Right atrium auricular region (tissue), 2 donors: ENCODE measurements around the gene CREB3L2. TPM values are rescaled to one million over a fixed set of nuclear protein-coding genes. Genes with fewer than 3 reads are reported as not detected.
"Not testable (repeated sequence)": the region's sequence is repeated elsewhere in the genome, so short reads cannot be mapped to it uniquely, and the experiment has no call there.

Experiments
- DNase-seq: peaks from one replicate; pipeline ENCODE4 v3.0.0-alpha.2; 2019; ENCODE audit warnings: low spot score
- H3K27ac ChIP-seq, 2 donors: fragments of 200-600 bp; sonication (generic); 1 replicate in 1 of 2; 2 replicates in 1 of 2; pipeline ENCODE4 v1.5.1; 2016 to 2019
- H3K27me3 ChIP-seq, 2 donors: fragments of 200-600 bp; sonication (generic); one replicate each; pipeline versions ENCODE4 v1.5.1 to v1.6.0; 2017 to 2019
- H3K36me3 ChIP-seq: fragments of 200-600 bp; sonication (generic); one replicate; pipeline ENCODE4 v1.5.1; 2016
- H3K4me1 ChIP-seq, 2 donors: fragments of 200-600 bp; sonication (generic); one replicate each; pipeline versions ENCODE4 v1.5.1 to v1.6.0; 2017 to 2019
- H3K4me3 ChIP-seq, 2 donors: fragments of 200-600 bp; sonication (generic); 1 replicate in 1 of 2; 2 replicates in 1 of 2; pipeline ENCODE4 v1.5.1; 2017 to 2019; ENCODE audit warnings: mild to moderate bottlenecking in 1 of 2, moderate library complexity in 1 of 2
- H3K9me3 ChIP-seq, 2 donors: fragments of 200-600 bp; sonication (generic); one replicate each; pipeline ENCODE4 v1.5.1; 2019
- total RNA-seq, 2 donors: library from RNA; depleted of rRNA; stranded (reverse); fragments of >200 nt; gene quantifications; one replicate each; pipeline ENCODE4 v1.1.0, GENCODE V29; 2016
- TF ChIP-seq, protein P1 (sequence below), 2 donors: fragments of 200-600 bp; sonication (generic); IDR thresholded peaks; one replicate each; pipeline ENCODE4 v1.5.1; 2019; ENCODE audit warnings: antibody characterized with exemption in 2 of 2

The CREB3L2 gene
- total RNA-seq, 2 donors from 2014 or later = 25.6 to 39.6 TPM

GRCh38 chr7:137832382-137832781, 169.5 kb downstream of the CREB3L2 start:
- DNase-seq = no peak
- Histone ChIP-seq H3K4me1 (peaks cover 0 to 4% of the 10 kb centered on the region in 2 donors), H3K36me3 (no peaks in the 10 kb centered on the region), H3K27ac (no peak overlapping the region), H3K27me3 (no peaks in the 10 kb centered on the region), H3K4me3 (no peak overlapping the region), H3K9me3 (peaks cover 0 to 18% of the 10 kb centered on the region in 2 donors)
- TF ChIP-seq, protein P1, sequence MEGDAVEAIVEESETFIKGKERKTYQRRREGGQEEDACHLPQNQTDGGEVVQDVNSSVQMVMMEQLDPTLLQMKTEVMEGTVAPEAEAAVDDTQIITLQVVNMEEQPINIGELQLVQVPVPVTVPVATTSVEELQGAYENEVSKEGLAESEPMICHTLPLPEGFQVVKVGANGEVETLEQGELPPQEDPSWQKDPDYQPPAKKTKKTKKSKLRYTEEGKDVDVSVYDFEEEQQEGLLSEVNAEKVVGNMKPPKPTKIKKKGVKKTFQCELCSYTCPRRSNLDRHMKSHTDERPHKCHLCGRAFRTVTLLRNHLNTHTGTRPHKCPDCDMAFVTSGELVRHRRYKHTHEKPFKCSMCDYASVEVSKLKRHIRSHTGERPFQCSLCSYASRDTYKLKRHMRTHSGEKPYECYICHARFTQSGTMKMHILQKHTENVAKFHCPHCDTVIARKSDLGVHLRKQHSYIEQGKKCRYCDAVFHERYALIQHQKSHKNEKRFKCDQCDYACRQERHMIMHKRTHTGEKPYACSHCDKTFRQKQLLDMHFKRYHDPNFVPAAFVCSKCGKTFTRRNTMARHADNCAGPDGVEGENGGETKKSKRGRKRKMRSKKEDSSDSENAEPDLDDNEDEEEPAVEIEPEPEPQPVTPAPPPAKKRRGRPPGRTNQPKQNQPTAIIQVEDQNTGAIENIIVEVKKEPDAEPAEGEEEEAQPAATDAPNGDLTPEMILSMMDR (IDR thresholded peaks at IDR 0.05) = no peak

GRCh38 chr7:137831555-137831954, 170.3 kb downstream of the CREB3L2 start:
- not testable (repeated sequence) for H3K27ac ChIP-seq, H3K27me3 ChIP-seq, H3K4me1 ChIP-seq, H3K4me3 ChIP-seq, DNase-seq, H3K36me3 ChIP-seq
- peaks cover 0 to 18% of the 10 kb centered on the region in 2 donors for H3K9me3 ChIP-seq

DNA sequence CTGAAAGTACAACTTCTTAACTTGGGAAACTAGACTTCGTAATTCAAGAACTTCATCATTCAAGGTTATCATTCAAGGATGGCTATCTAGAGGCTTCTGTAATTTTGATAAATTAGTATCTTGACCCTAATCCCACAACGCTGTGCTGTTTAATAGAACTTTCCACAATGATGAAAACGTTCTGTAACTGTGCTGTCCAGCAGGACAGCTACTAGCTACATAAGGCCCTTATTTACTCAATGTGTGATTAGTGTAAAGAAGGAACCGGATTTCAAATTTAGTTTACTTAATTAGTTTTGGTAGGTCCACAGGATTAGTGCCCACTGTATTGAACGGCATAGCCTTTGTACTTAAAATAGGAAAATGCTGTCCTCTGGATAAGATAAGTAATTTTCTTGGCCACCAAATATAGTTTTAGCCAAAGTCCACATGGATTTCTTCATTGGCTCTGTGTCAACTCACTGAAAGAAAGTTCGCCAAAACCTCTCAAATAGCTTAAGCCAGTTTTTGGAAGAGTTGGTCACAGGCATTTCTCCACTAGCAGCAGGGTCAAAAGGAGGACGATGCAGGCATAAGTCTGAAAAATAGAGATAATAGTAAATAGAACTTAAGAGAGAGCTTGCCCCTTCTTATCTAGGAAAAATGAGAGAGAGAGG, 172.4 kb downstream of the CREB3L2 start:
- H3K36me3 ChIP-seq = no peaks in the 10 kb centered on the region
- DNase-seq = no peak
- H3K27ac ChIP-seq = no peak overlapping the region
- H3K4me1 ChIP-seq = peaks cover 0 to 4% of the 10 kb centered on the region in 2 donors
- no peak overlapping the region for H3K4me3 ChIP-seq
- H3K27me3 ChIP-seq = no peaks in the 10 kb centered on the region
- TF ChIP-seq, protein P1 (IDR thresholded peaks at IDR 0.05) = no peak
- H3K9me3 ChIP-seq = peaks cover 0 to 18% of the 10 kb centered on the region in 2 donors

GRCh38 chr7:137828456-137828855, 173.4 kb downstream of the CREB3L2 start:
- no peaks in the 10 kb centered on the region for H3K36me3 ChIP-seq
- H3K4me1 ChIP-seq = peaks cover 0 to 4% of the 10 kb centered on the region in 2 donors
- DNase-seq = no peak
- H3K27ac ChIP-seq = no peak overlapping the region
- TF ChIP-seq, protein P1 (IDR thresholded peaks at IDR 0.05) = no peak
- H3K27me3 ChIP-seq = no peaks in the 10 kb centered on the region
- H3K9me3 ChIP-seq = peaks cover 0 to 15% of the 10 kb centered on the region in 2 donors
- no peak overlapping the region for H3K4me3 ChIP-seq

- DNase-seq = no peak
- Histone ChIP-seq H3K4me1 (peaks cover 0 to 12% of the 10 kb centered on the region in 2 donors), H3K27ac (no peak overlapping the region), H3K4me3 (no peak overlapping the region), H3K36me3 (no peaks in the 10 kb centered on the region), H3K27me3 (no peaks in the 10 kb centered on the region), H3K9me3 (no peaks in the 10 kb centered on the region)
- TF ChIP-seq, protein P1 (IDR thresholded peaks at IDR 0.05) = no peak
Measured at GRCh38 chr7:137825489-137825888, 176.4 kb downstream of the CREB3L2 start.

Other genes with a start within 250 kb of the CREB3L2 start
- gene DGKI, start 155.1 kb downstream of the CREB3L2 start, total RNA-seq = 1 to 10 TPM; 4.4 to 5.9 TPM
- not detected for gene AKR1D1, start 74.4 kb upstream of the CREB3L2 start, total RNA-seq